CD4-positive, alpha-beta T cell (primary cell): ENCODE measurements around the gene ATL2. TPM values are rescaled to one million over a fixed set of nuclear protein-coding genes. Genes with fewer than 3 reads are reported as not detected.
A peak's percentile ranks its signal among the peaks of the same experiment; 100 is the strongest.

Experiments
- ATAC-seq: fragments of 200-7000 bp; cut with Tn5 transposase; one replicate; pipeline ENCODE4 v1.10.0; 2022; ENCODE audit warnings: mild to moderate bottlenecking; ENCODE audit not compliant: poor library complexity
- CTCF ChIA-PET: fragments of 350-600 bp; sonication (Branson Sonifier 250); formaldehyde crosslinking; loops from one replicate; lab custom pipeline; 2021; ENCODE audit warnings: antibody characterized with exemption, inconsistent platforms; lab: Charles Lee
- POLR2A ChIA-PET: fragments of 350-600 bp; sonication (Branson Sonifier 250); formaldehyde crosslinking; loops from one replicate; lab custom pipeline; 2021; ENCODE audit warnings: antibody characterized with exemption, inconsistent platforms; lab: Charles Lee
- DNase-seq, 14 experiments: peaks; one replicate each; pipeline ENCODE4 v3.0.0-alpha.2; 2013 to 2020; ENCODE audit warnings: mixed read lengths in 2 of 14
- H3K27ac ChIP-seq, 2 donors: one replicate each; pipeline versions ENCODE4 v1.5.1 to v1.7.0; 2013; ENCODE audit warnings: low read length in 2 of 2, low read depth in 1 of 2, mild to moderate bottlenecking in 1 of 2
- H3K27me3 ChIP-seq, 2 experiments: 1 replicate in 1 of 2; 2 replicates in 1 of 2; pipeline versions ENCODE4 v1.6.1 to v1.7.0; 2013; ENCODE audit warnings: low read length in 2 of 2, control low read depth in 1 of 2, mild to moderate bottlenecking in 1 of 2, moderate library complexity in 1 of 2; ENCODE audit not compliant: insufficient read depth in 2 of 2, control insufficient read depth in 1 of 2
- H3K36me3 ChIP-seq: one replicate; pipeline ENCODE4 v1.6.1; 2013; ENCODE audit warnings: low read length, control low read depth; ENCODE audit not compliant: insufficient read depth
- H3K4me1 ChIP-seq: one replicate; pipeline ENCODE4 v1.6.1; 2013; ENCODE audit warnings: low read length, control low read depth; ENCODE audit not compliant: insufficient read depth
- H3K4me3 ChIP-seq: one replicate; pipeline ENCODE4 v1.5.1; 2013; ENCODE audit warnings: mild to moderate bottlenecking, low read length, moderate library complexity
- H3K9me3 ChIP-seq, 2 experiments: 1 replicate in 1 of 2; 2 replicates in 1 of 2; pipeline versions ENCODE4 v1.6.1 to v1.7.0; 2013; ENCODE audit warnings: low read length in 2 of 2, mild to moderate bottlenecking in 2 of 2, control low read depth in 1 of 2, moderate library complexity in 1 of 2; ENCODE audit not compliant: control insufficient read depth in 1 of 2, insufficient read depth in 1 of 2
- H3K27ac Mint-ChIP-seq: one replicate; pipeline ENCODE4 v1.8.0; 2020; ENCODE audit warnings: mixed read lengths
- H3K27me3 Mint-ChIP-seq: one replicate; pipeline ENCODE4 v1.8.0; 2021; ENCODE audit warnings: mixed read lengths
- H3K36me3 Mint-ChIP-seq: one replicate; pipeline ENCODE4 v1.8.0; 2021; ENCODE audit warnings: low read depth, mixed read lengths
- H3K4me1 Mint-ChIP-seq: one replicate; pipeline ENCODE4 v1.8.0; 2021; ENCODE audit warnings: low read depth, mixed read lengths
- H3K4me3 Mint-ChIP-seq: one replicate; pipeline ENCODE4 v1.8.0; 2020; ENCODE audit warnings: mild to moderate bottlenecking, mixed read lengths
- H3K9me3 Mint-ChIP-seq: one replicate; pipeline ENCODE4 v1.8.0; 2020; ENCODE audit warnings: mixed read lengths
- CTCF ChIP-seq: fragments of 200-600 bp; IDR thresholded peaks from one replicate; pipeline ENCODE4 v1.8.0; 2022; ENCODE audit warnings: antibody characterized with exemption, mild to moderate bottlenecking
- intact Hi-C, 2 experiments: fragments of 100-400 bp; cut with DNase I in 1 of 2; cut with micrococcal nuclease in 1 of 2; formaldehyde crosslinking; loops; one replicate each; pipeline versions ENCODE4 v1.15.1 to v1.9.0; 2023 to 2025; cut with DNase I, micrococcal nuclease
- total RNA-seq, 174 experiments: library from RNA in 2 of 174; stranded (reverse) in 2 of 174; gene quantifications; one replicate each; pipeline ENCODE4 v1.2.3 and lab custom pipeline; 2021 to 2026

Gene ATL2
- total RNA-seq, 2 experiments from 2014 or later = 85.5 to 91.7 TPM

DNA sequence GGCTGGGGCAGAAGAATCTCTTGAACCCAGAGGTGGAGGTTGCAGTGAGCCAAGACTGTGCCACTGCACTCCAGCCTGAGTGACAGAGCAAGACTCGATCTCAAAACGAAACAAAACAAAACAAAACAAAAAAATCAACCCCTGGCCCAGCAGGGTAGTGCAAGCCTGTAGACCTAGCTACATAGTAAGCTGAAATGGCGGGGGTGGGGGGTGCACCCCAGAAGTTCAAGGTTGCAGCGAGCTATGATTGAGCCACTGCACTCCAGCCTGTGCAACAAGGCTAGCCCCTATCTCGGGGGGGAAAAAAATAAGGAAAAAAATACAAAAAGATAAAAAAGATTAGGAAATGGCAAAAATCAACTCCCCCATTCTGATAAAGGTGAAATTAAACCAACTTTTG, 6.4 kb downstream of the ATL2 start:
- ATAC-seq = no peak
- H3K4me1 ChIP-seq = peaks cover 7% of the 10 kb centered on the region
- intact Hi-C loops = loop anchor here (5.0 to 10.0 kb wide), 6 partner anchors 33 to 1406 kb away; partner anchors contain the start of genes CDC42EP3 (in 1 of the 2), GPATCH11 (in 1 of the 2), HEATR5B (in 1 of the 2) and STRN (in 1 of the 2)

GRCh38 chr2:38362232-38362631, 14.8 kb downstream of the ATL2 start:
- H3K27me3 Mint-ChIP-seq = no peaks in the 10 kb centered on the region
- H3K27ac Mint-ChIP-seq = no peak overlapping the region
- TF ChIP-seq CTCF = no peak
- H3K9me3 Mint-ChIP-seq = no peaks in the 10 kb centered on the region
- ATAC-seq = no peak
- Histone ChIP-seq H3K27me3 (no peaks in the 10 kb centered on the region), H3K4me1 (peaks cover 2% of the 10 kb centered on the region), H3K4me3 (no peak overlapping the region), H3K36me3 (peaks cover 4% of the 10 kb centered on the region), H3K27ac (no peak overlapping the region), H3K9me3 (no peaks in the 10 kb centered on the region)
- H3K4me1 Mint-ChIP-seq = peaks cover 53% of the 10 kb centered on the region
- H3K4me3 Mint-ChIP-seq = no peak overlapping the region
- CTCF ChIA-PET = interaction anchor here (0.8 kb wide), 1 partner anchor 14 kb away, joined by 3 read pairs; no protein-coding TSS in a partner anchor
- POLR2A ChIA-PET = interaction anchor here (1.0 to 1.2 kb wide), 2 partner anchors 14 to 389 kb away, joined by 3 read pairs; partner anchors contain the start of genes ATL2 and SRSF7
- intact Hi-C loops = no loop called here
- DNase-seq = no peak
- peaks cover 15% of the 10 kb centered on the region for H3K36me3 Mint-ChIP-seq

More for the DNA sequence above, 6.4 kb downstream of the ATL2 start:
- Mint-ChIP-seq H3K4me1 (peaks cover 64% of the 10 kb centered on the region), H3K36me3 (peaks cover 7% of the 10 kb centered on the region), H3K27me3 (no peaks in the 10 kb centered on the region), H3K9me3 (no peaks in the 10 kb centered on the region), H3K4me3 (peak overlapping the region; percentile 30), H3K27ac (no peak overlapping the region)
- CTCF ChIA-PET = no interaction called here
- no peak for DNase-seq
- Histone ChIP-seq H3K27ac (no peak overlapping the region), H3K27me3 (no peaks in the 10 kb centered on the region), H3K36me3 (no peaks in the 10 kb centered on the region), H3K4me3 (no peak overlapping the region), H3K9me3 (no peaks in the 10 kb centered on the region)
- TF ChIP-seq CTCF = no peak
- POLR2A ChIA-PET = no interaction called here

DNA sequence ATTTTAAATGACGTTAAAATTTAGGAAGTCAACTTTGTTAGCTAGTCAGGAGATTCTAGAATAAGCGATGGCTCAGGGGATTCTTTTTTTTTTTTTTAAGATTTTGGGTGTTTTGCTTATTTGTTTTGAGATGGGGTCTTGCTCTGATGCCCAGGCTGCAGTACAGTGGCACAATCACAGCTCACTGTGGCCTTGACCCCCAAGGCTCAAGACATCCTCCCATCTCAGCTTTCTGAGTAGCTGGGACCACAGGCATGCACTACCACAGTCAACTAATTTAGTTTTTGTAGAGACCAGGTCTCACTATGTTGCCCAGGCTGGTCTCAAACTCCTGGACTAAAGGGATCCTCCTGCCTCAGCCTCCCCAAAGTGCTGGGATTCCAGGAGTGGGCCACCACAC, 16.9 kb downstream of the ATL2 start:
- no peak for DNase-seq
- no peak for TF ChIP-seq CTCF
- H3K4me1 Mint-ChIP-seq = peaks cover 37% of the 10 kb centered on the region
- no peaks in the 10 kb centered on the region for H3K27me3 ChIP-seq
- peaks cover 19% of the 10 kb centered on the region for H3K36me3 Mint-ChIP-seq
- intact Hi-C loops = no loop called here
- no peaks in the 10 kb centered on the region for H3K27me3 Mint-ChIP-seq
- no peaks in the 10 kb centered on the region for H3K9me3 Mint-ChIP-seq
- no peak overlapping the region for H3K27ac Mint-ChIP-seq
- no peak overlapping the region for H3K4me3 ChIP-seq
- H3K4me3 Mint-ChIP-seq = no peak overlapping the region
- CTCF ChIA-PET = interaction anchor here (0.7 to 1.4 kb wide), 2 partner anchors 16 to 27 kb away, joined by 3 read pairs; partner anchors contain the start of gene ATL2
- peaks cover 4% of the 10 kb centered on the region for H3K36me3 ChIP-seq
- no peak overlapping the region for H3K27ac ChIP-seq
- no peak for ATAC-seq
- H3K9me3 ChIP-seq = no peaks in the 10 kb centered on the region
- no peaks in the 10 kb centered on the region for H3K4me1 ChIP-seq
- POLR2A ChIA-PET = no interaction called here
